OCI-LY3 (cell line): Measurements from ENCODE around the gene NEK3.

Source experiments
- CTCF ChIP-seq: fragments of 200-600, 300-600 bp; sonication (generic); IDR thresholded peaks from 2 replicates; pipeline ENCODE4 v1.5.1; 2014; ENCODE audit warnings: antibody characterized with exemption, low read length, low read depth
- EZH2phosphoT487 ChIP-seq: fragments of 200-600 bp; shearing (Covaris generic); IDR thresholded peaks from 2 replicates; pipeline ENCODE4 v1.6.1; 2018; ENCODE audit warnings: antibody characterized with exemption, mixed run types, low read depth

- TF ChIP-seq CTCF (no peak), EZH2phosphoT487 (no peak)
Observed at GRCh38 chr13:52195401-52195837, 36.0 kb upstream of the NEK3 start.
